GM18909 (cell line): Measurements from ENCODE around the gene BABAM2.
"Not testable (repeated sequence)": the region's sequence is repeated elsewhere in the genome, so short reads cannot be mapped to it uniquely, and the experiment has no call there.

Source experiments
- ATAC-seq: cut with Tn5 transposase; IDR thresholded peaks from one replicate; pipeline ENCODE4 v1.9.1; 2021; ENCODE audit warnings: mild to moderate bottlenecking; ENCODE audit not compliant: unreplicated experiment, poor library complexity

BABAM2 gene

DNA sequence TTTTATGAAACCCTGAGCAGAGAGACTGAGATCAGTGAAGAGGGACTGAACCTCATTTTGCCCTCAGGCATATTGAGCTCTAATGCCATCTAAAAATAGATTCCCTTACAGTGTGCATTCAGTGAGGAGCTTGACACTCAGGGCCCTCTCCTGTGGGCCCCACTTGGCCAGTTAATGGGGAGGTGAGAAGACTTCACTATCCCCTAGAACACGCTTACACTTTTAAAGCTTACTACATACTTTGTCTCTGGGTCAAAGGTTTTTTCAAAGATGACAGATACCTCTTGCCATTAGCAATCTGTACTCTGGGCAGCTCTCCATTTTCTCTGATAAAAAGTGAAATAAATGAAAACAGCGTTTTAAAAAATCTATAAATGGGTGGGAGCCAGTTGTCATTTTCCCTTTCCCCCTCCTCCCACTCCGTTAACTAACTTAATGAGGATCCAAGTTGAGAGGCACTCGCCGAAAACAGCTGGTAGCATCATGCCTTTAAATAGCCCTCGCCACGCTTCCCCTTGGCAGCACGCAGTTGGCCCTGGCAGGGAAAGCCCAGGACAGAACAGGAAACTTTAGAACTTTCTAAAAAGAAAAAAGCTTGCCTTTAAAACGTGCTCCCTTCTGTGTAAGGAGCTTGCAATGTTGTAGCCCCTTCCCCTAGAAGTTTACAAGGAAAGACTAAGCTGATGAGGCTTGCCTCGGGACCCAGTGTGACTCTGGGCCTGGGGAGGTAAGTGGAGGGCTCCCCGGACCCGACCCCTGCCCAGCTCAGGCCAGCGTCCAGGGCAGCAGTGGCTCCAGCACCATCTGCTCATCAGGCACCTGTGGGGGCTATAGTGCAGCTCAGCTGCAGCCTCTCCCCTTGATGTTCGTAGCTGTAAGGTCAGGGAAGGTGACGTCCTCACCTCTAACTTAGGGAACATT, 443.3 kb downstream of the BABAM2 start:
- no peak for ATAC-seq

DNA sequence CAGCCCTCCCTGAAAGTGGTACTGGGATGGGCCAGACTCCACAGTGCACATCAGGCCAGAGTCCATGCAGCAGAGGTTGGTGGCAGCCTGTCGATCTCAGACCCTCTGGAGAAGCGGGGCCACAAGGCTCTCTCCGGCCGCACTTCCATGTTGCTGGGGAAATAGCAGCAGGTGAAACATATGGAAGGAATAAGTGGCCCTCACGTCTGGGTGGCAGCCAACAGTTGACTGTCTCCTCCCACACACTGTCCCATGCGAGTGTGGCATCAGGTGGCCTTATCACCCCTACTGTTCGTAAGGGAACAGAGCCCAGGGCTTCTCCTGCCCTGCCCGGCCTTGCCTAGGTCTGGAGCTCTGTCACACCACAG, 444.0 kb downstream of the BABAM2 start:
- ATAC-seq: no peak

GRCh38 chr2:28335265-28335664, 444.7 kb downstream of the BABAM2 start:
- ATAC-seq: not testable (repeated sequence)

- no peak for ATAC-seq
These were observed 445.1 kb downstream of the BABAM2 start for GRCh38 chr2:28335666-28336065.

- ATAC-seq: no peak
These were observed 445.9 kb downstream of the BABAM2 start for GRCh38 chr2:28336264-28336980.

DNA sequence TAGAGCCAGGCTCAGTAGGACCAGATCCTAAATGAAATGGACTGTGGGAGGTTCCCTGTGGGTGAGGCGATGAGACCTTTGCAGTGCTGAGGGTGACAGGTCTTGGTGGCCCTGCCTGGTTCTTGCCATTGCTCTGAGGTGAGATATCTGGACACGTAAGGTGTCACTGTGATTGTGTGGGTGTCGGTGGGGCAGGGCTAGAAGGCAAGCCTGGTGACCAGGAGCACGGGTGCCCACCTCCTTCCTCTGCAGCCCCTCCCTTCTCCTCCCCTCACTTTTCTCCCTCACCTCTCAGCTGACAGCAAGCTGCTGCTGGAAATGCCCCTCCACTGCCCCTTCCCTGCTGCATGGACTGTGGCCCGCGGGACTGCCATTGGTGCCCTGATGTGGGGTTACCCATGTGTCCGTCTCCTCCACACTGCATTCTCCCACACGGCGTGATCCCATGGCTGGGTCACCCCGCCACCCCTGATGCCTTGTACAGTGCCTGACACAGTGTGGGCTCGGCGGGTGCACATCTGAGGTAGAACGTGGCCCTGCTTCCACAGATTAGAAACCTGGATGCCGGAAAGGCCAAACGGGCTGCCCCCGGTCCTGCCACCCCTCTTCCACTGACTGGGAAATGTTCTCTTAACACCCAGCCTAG, 446.6 kb downstream of the BABAM2 start:
- no peak for ATAC-seq

GRCh38 chr2:28338046-28338817, 447.7 kb downstream of the BABAM2 start:
- no peak for ATAC-seq

- ATAC-seq: no peak
These were observed 448.3 kb downstream of the BABAM2 start for GRCh38 chr2:28338831-28339321.

DNA sequence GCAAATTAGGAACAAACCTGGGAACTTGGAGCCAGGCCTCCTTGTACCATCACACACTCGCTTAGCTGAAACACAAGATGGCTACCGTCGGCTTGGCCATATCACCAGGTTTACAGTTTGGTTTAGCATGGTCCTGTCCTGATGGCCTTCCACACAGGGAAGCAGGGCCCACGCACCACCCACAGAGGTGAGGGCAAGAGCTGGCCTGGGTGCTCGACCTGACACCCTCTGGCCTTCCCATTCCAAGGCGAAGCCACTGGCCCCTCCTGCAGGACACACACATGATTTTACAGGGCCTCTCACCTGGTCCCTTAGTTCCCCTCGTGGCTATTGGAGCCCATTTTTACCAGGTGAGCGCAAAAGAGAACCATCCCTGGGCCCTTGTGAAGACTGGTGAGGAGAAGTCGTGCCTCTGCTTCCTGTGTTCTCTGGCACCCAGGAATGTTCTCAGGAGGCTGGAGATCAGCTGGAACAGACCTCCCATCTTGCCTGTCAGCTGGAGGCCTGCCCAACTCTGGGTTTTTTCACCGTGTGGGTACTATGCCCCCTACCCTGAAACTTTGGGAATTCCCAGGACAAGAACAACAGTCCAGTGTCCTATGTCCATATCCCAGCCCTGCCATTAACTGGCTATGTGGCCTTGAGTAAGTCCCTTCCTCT, 449.1 kb downstream of the BABAM2 start:
- ATAC-seq: no peak

DNA sequence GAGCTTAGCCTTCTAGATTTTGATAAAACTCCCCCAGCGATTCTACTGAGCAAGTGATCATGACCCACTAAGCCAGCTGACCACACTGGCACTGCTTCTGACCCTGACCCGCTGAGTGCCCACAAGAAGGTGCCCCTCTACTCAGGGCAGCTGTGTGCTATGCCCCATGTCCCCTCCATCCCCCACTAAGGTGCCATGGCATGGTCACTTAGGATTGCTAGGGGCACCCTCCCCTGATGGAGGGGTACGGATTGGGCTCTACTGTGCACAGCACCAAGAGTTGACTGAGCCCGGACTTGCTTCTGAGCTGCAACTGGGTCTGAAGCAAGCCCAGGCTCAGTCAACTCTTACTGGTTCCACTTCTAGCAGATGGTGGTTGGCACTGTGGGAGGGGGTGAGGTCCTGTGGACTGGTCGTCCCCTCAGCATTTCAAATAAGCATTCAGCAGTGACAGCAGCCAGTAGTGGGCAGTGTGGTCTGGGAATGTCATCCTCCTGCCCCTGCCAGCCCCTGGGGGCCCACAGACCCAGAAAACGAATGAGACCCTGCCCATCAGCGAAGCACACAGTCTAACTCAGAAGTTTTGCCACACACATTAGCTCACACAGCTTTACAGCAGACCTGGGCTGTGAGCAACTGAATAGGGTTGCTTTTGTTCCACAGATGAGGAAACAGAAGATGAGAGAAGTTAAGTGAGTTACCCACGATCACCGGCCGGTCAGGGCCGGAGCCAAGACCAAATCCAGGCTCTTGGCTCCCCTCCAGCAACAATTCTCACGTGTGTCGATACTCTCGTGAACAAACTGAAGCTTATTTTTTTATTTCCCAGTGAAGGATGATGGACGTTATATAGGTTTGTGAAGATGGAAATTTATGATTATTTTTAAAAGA, 450.0 kb downstream of the BABAM2 start:
- ATAC-seq: no peak

DNA sequence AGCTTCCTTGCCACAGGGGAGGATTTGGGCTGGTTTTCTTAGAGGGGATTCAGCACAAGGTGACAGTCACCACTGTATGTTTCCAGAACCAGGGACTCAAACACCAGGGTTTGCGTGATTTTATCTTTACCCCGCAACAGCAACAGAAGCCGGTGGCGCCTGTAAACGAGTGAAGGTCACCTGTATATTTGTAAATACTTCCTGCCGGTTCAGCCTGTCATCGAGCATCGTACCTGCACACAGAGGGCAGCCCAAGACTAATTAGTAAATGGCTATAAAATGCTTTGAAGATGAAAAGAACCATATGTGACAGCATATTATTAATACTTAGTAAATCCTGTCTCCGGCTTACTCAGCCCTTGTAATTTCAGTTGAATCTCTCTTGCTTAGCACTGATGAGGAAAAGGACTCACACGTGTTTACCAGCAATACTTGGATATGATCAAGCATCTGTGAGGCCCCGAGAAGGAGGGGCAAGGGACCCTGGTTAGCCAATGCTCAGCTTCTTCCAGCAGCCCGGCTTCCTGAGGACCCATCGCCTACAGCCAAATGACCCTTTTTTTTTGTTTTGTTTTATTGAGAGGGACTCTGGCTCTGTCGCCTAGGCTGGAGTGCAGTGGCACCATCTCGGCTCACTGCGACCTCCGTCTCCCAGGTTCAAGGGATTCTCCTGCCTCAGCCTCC, 450.8 kb downstream of the BABAM2 start:
- ATAC-seq: no peak

- no peak for ATAC-seq
These were observed 451.8 kb downstream of the BABAM2 start for GRCh38 chr2:28342081-28342967.

GRCh38 chr2:28343184-28343942, 452.8 kb downstream of the BABAM2 start:
- no peak for ATAC-seq

GRCh38 chr2:28343971-28344715, 453.6 kb downstream of the BABAM2 start:
- ATAC-seq: no peak

DNA sequence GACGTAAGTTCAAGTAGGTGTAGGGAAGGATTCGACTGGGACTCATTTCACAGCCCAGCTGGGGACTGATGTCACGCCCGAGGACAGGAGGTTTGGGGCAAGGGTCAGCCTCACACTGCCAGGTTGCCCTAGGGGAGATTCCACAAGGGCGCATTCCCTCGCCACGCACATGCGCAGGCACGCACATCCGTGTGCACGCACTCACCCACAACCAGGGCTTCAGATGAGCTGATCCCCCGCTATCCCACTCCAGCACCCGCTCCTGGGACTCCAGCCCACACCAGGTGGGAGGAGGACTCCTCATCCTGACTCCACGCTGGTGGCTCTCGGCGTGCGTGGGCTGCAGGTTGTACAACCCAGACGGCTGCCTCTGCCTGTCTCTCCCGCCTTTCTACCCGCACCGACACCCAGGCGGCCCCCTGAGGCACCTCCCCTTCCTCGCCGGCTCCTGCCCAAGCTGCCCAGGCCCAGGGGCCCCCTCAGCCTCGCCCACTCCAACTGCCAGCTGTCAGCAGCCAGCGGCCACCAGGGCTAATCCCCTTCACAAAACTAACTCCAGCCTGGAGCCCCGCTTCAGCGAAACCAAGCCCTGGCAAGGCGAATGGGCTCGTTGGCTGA, 454.3 kb downstream of the BABAM2 start:
- no peak for ATAC-seq
